Prostate gland (tissue), 2 donors: ENCODE data around the gene ALG12. TPM values are rescaled to one million over a fixed set of nuclear protein-coding genes. Genes with fewer than 3 reads are reported as not detected.
A peak's percentile ranks its signal among the peaks of the same experiment; 100 is the strongest.
"Not testable (repeated sequence)": the region's sequence is repeated elsewhere in the genome, so short reads cannot be mapped to it uniquely, and the experiment has no call there.

Experiments used
- DNase-seq: peaks from one replicate; pipeline ENCODE4 v3.0.0-alpha.2; 2019; ENCODE audit warnings: low spot score
- H3K27ac ChIP-seq, 2 donors: fragments of 200-600 bp; sonication (generic); 2 replicates each; pipeline ENCODE4 v1.5.1; 2017 to 2019
- H3K27me3 ChIP-seq: fragments of 200-600 bp; sonication (generic); replicated peaks from 2 replicates; pipeline ENCODE4 v1.5.1; 2019; ENCODE audit not compliant: insufficient read depth
- H3K36me3 ChIP-seq, 2 donors: fragments of 200-600 bp; sonication (generic); 1 replicate in 1 of 2; 2 replicates in 1 of 2; pipeline versions ENCODE4 v1.5.1 to v1.8.1; 2017 to 2019
- H3K4me1 ChIP-seq: fragments of 200-600 bp; sonication (generic); replicated peaks from 2 replicates; pipeline ENCODE4 v1.5.1; 2019
- H3K4me3 ChIP-seq, 2 donors: fragments of 200-600 bp; sonication (generic); 2 replicates each; pipeline ENCODE4 v1.5.1; 2017 to 2019
- H3K9me3 ChIP-seq: fragments of 200-600 bp; sonication (generic); 2 replicates; pipeline ENCODE4 v1.5.1; 2017
- CTCF ChIP-seq, 4 experiments: fragments of 200-600 bp in 2 of 4; fragments of 450-650 bp in 2 of 4; sonication (generic) in 2 of 4; IDR thresholded peaks; 1 replicate in 3 of 4; 2 replicates in 1 of 4; pipeline ENCODE4 v1.5.1; 2016 to 2019; ENCODE audit warnings: antibody characterized with exemption in 4 of 4, mild to moderate bottlenecking in 2 of 4, moderate library complexity in 2 of 4
- POLR2A ChIP-seq: fragments of 450-650 bp; IDR thresholded peaks from one replicate; pipeline ENCODE4 v1.6.1; 2016; ENCODE audit warnings: antibody characterized with exemption, mild to moderate bottlenecking
- POLR2AphosphoS5 ChIP-seq: sonication (generic); formaldehyde crosslinking; IDR thresholded peaks from one replicate; pipeline ENCODE4 v1.6.1; 2017; ENCODE audit warnings: antibody characterized with exemption
- WGBS: methylation state at CpG from one replicate; pipeline ENCODE4 v1.1.5; 2018; 5-methylcytosine and 5-hydroxymethylcytosine counted together
- intact Hi-C: fragments of 100-400 bp; cut with DNase I; formaldehyde crosslinking; loops from one replicate; pipeline ENCODE4 v1.14.2; 2022
- total RNA-seq, 2 donors: library from RNA; depleted of rRNA; stranded (reverse); fragments of >200 nt; gene quantifications; one replicate each; pipeline ENCODE4 v1.1.0, GENCODE V29; 2016

The ALG12 gene
- total RNA-seq, 2 donors from 2014 or later = 26.1 to 33.6 TPM

DNA sequence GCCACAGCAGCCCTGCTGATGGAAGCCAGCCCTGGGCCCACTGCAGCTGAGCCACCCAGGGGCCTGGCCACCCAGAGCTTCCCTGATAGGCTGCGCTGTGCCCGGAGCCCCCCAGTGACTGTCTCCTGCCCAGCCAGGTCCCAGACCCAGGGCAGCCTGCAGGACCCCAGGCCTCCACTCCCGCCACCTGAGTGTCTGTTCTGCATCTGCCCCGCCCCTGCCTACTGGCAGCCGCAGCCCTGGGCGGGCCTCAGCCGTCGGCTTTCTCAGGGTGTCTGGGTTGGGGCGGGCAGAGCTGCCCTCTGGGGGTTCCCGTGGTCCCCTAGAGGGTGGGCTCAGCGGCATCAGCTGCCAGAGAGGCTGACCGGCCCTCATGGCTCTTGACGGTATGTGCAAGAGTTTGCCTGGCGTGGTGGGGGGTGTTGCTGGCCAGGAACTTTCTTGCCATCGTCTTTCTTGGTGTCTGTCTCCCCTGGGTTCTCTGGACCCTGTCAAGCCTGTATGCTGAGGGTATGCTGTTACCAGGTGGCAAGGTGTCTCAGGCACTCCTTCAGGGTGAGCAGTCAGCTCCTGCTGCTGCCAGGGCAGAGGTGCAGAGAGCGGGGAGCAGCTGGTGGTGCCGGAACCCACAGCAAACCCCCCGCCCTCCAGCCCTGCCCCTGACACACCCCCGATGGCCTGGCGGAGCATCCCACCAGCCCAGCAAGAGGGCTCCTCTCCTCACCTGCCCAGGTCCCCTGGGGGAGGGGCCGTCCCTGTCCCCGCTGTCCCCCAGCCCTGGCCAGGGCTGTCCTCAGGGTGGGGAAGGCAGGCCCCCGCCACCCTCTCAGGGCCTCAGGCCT is 30.1 kb upstream of the ALG12 start:
- H3K36me3 ChIP-seq = no peaks in the 10 kb centered on the region
- H3K4me3 ChIP-seq = peak overlapping the region; percentile 13 to 38
- H3K9me3 ChIP-seq = no peaks in the 10 kb centered on the region
- TF ChIP-seq CTCF (IDR thresholded peaks at IDR 0.05) = no peak
- TF ChIP-seq POLR2A = peak; percentile 73
- peak; percentile 43 for TF ChIP-seq POLR2AphosphoS5
- DNase-seq = peak; percentile 70
- WGBS = 62% methylated on average over 17 of the region's 23 CpGs
- H3K27me3 ChIP-seq = no peaks in the 10 kb centered on the region
- intact Hi-C loops = no loop called here
- peaks cover 48% of the 10 kb centered on the region for H3K4me1 ChIP-seq
- peak overlapping the region; percentile 95 to 96 for H3K27ac ChIP-seq

DNA sequence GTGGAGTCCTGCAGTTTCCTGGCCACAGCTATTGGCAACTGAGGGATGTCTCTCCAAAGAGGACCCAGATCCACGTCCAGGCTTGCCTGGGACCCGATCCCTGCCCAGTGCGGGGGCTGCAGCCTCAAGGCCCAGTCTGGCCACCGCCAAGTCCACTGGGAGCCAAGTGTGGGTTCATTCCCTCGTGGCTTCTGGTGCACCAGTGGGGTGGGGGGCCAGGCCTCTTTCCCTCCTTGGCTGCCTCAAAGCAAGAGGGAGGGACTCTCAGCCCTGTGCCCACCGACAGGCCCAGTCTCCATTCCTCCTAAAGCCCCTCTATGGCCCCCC is 29.0 kb upstream of the ALG12 start:
- no peak for TF ChIP-seq POLR2AphosphoS5
- TF ChIP-seq CTCF (IDR thresholded peaks at IDR 0.05) = no peak
- no peak for TF ChIP-seq POLR2A
- H3K36me3 ChIP-seq = no peaks in the 10 kb centered on the region
- H3K4me1 ChIP-seq = peaks cover 38% of the 10 kb centered on the region
- no peak overlapping the region for H3K4me3 ChIP-seq
- no peaks in the 10 kb centered on the region for H3K9me3 ChIP-seq
- 68% methylated on average over 4 of the region's 6 CpGs for WGBS
- DNase-seq = no peak
- intact Hi-C loops = no loop called here
- peak overlapping the region; percentile 95 to 96 for H3K27ac ChIP-seq
- H3K27me3 ChIP-seq = no peaks in the 10 kb centered on the region

DNA sequence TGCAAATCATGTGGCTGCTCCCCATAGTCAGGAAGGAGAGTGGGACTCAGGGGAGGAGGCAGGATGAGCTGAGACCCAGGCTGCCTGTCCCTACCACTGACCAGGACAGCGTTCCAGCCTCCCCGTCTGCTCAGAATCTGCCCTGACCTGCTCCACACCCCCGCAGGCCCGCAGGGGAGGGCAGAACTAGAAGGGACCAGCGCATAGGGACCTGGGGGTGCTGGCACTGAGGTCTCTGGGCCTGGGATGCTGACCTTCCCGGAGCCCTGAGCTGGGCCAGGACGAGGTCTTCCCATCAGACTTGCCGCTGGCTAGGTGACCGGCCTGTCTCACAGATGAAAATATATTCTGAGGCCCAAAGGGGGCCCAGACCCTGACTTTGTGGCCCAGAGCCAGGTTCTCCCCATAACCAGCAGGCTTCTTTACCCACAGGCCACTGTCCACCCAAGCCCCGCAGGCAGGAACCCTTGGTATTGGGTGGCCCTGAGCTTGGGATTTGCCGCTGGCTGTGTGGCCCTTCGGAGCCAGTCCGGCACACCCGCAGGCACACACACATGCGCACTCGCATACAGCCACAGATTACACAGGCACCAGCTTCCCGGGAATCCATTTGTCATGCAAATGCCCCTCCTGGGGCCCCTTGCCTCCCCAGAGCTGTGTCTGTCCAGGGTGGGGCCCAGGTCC is 28.5 kb upstream of the ALG12 start:
- DNase-seq = no peak
- H3K4me1 ChIP-seq = peaks cover 33% of the 10 kb centered on the region
- 80% methylated on average over 17 of the region's 17 CpGs for WGBS
- intact Hi-C loops = no loop called here
- no peak overlapping the region for H3K4me3 ChIP-seq
- H3K27ac ChIP-seq = peak overlapping the region; percentile 95 to 96
- no peaks in the 10 kb centered on the region for H3K9me3 ChIP-seq
- no peaks in the 10 kb centered on the region for H3K27me3 ChIP-seq
- TF ChIP-seq POLR2A (no peak), CTCF (IDR thresholded peaks at IDR 0.05) (no peak), POLR2AphosphoS5 (no peak)
- no peaks in the 10 kb centered on the region for H3K36me3 ChIP-seq

GRCh38 chr22:49945042-49945794 is 27.0 kb upstream of the ALG12 start:
- H3K27me3 ChIP-seq, H3K4me3 ChIP-seq, H3K36me3 ChIP-seq, H3K9me3 ChIP-seq, intact Hi-C loops, H3K27ac ChIP-seq, DNase-seq: not testable (repeated sequence)
- whole genome bisulfite sequencing = 83% methylated on average over 15 of the region's 17 CpGs
- peaks cover 23% of the 10 kb centered on the region for H3K4me1 ChIP-seq

- DNase-seq = no peak
- WGBS = 92% methylated on average over 2 of the region's 13 CpGs
- no peak overlapping the region for H3K27ac ChIP-seq
- no peak overlapping the region for H3K4me3 ChIP-seq
- no peaks in the 10 kb centered on the region for H3K27me3 ChIP-seq
- H3K9me3 ChIP-seq = no peaks in the 10 kb centered on the region
- H3K4me1 ChIP-seq = peaks cover 16% of the 10 kb centered on the region
- no peaks in the 10 kb centered on the region for H3K36me3 ChIP-seq
- intact Hi-C loops = no loop called here
- TF ChIP-seq POLR2A (no peak), POLR2AphosphoS5 (no peak), CTCF (IDR thresholded peaks at IDR 0.05) (no peak)
These were observed 26.2 kb upstream of the ALG12 start for GRCh38 chr22:49944399-49944891.
